Endothelial cell of umbilical vein (primary cell): ENCODE measurements around the gene CUBN. TPM values are rescaled to one million over a fixed set of nuclear protein-coding genes. Genes with fewer than 3 reads are reported as not detected.

Source experiments
- BruUV-seq: library from RNA; stranded (reverse); fragments of 400-500 nt; replicated peaks from 2 replicates; lab custom pipeline; 2021; lab: Mats Ljungman, UMichigan
- CTCF ChIA-PET: fragments of 300-600, 350-600 bp; sonication (Branson Sonifier 250); formaldehyde crosslinking; loops from one replicate; lab custom pipeline; 2021; ENCODE audit warnings: antibody characterized with exemption, inconsistent platforms; lab: Charles Lee
- POLR2A ChIA-PET: fragments of 300-600, 350-600 bp; sonication (Branson Sonifier 250); formaldehyde crosslinking; loops from one replicate; lab custom pipeline; 2021; ENCODE audit warnings: antibody characterized with exemption, inconsistent platforms; lab: Charles Lee
- DNase-seq: peaks from one replicate; pipeline ENCODE4 v3.0.0-alpha.2; 2011; ENCODE audit warnings: low read depth, low spot score
- FAIRE-seq: peaks from 2 replicates; lab custom pipeline; 2011; peaks lifted over from hg19 to GRCh38; lab: Jason Lieb, UNC
- H2AFZ ChIP-seq: 2 replicates; pipeline ENCODE4 v1.6.0; 2012; ENCODE audit warnings: low read depth, low read length, control low read depth, inconsistent platforms
- H3K27ac ChIP-seq: 2 replicates; pipeline ENCODE4 v1.5.1; 2011; ENCODE audit warnings: low read depth, mild to moderate bottlenecking, control low read depth, low read length, moderate library complexity; ENCODE audit not compliant: insufficient read depth
- H3K27me3 ChIP-seq, 2 experiments: 2 replicates each; pipeline versions ENCODE4 v1.6.0 to v1.6.1; 2011; ENCODE audit warnings: low read length in 2 of 2, mixed read lengths in 1 of 2; ENCODE audit not compliant: control insufficient read depth in 2 of 2, insufficient read depth in 2 of 2
- H3K36me3 ChIP-seq, 2 experiments: 2 replicates in 1 of 2; 3 replicates in 1 of 2; pipeline ENCODE4 v1.5.1; 2011; ENCODE audit warnings: low read length in 2 of 2, mild to moderate bottlenecking in 1 of 2, moderate library complexity in 1 of 2; ENCODE audit not compliant: control insufficient read depth in 2 of 2, insufficient read depth in 2 of 2; ENCODE audit errors: extremely low read depth in 1 of 2
- H3K4me1 ChIP-seq: 3 replicates; pipeline ENCODE4 v1.5.1; 2011; ENCODE audit warnings: mild to moderate bottlenecking, low read length; ENCODE audit not compliant: control insufficient read depth, insufficient read depth; ENCODE audit errors: extremely low read depth
- H3K4me2 ChIP-seq: 2 replicates; pipeline ENCODE4 v1.6.1; 2011; ENCODE audit warnings: low read length, control low read depth, mixed read lengths; ENCODE audit not compliant: insufficient read depth
- H3K4me3 ChIP-seq, 3 experiments: fragments of 200-600 bp in 1 of 3; sonication (generic), shearing (Covaris generic) in 1 of 3; replicated peaks in 1 of 3; 2 replicates each; pipeline ENCODE4 v1.5.1; 2011 to 2016; ENCODE audit warnings: control low read depth in 3 of 3, low read length in 3 of 3, mild to moderate bottlenecking in 2 of 3, inconsistent platforms in 1 of 3, low read depth in 1 of 3, moderate library complexity in 1 of 3; ENCODE audit not compliant: insufficient read depth in 1 of 3
- H3K79me2 ChIP-seq: 2 replicates; pipeline ENCODE4 v1.6.0; 2012; ENCODE audit warnings: low read length, inconsistent platforms; ENCODE audit not compliant: control insufficient read depth, insufficient read depth
- H3K9ac ChIP-seq: replicated peaks from 2 replicates; pipeline ENCODE3; 2011; ENCODE audit warnings: low read length, control low read depth; ENCODE audit not compliant: insufficient read depth; ENCODE audit errors: extremely low read depth
- H3K9me1 ChIP-seq: replicated peaks from 3 replicates; pipeline ENCODE4 v1.6.0; 2011; ENCODE audit warnings: mild to moderate bottlenecking, low read length; ENCODE audit not compliant: control insufficient read depth, insufficient read depth; ENCODE audit errors: extremely low read depth
- H3K9me3 ChIP-seq: replicated peaks from 2 replicates; pipeline ENCODE4 v1.5.1; 2012; ENCODE audit warnings: low read length, inconsistent platforms; ENCODE audit not compliant: control insufficient read depth, insufficient read depth
- H4K20me1 ChIP-seq: replicated peaks from 2 replicates; pipeline ENCODE3; 2011; ENCODE audit warnings: mild to moderate bottlenecking, low read length; ENCODE audit not compliant: control insufficient read depth, insufficient read depth; ENCODE audit errors: extremely low read depth
- EZH2 ChIP-seq: IDR thresholded peaks from 2 replicates; pipeline ENCODE4 v1.6.1; 2012; ENCODE audit warnings: borderline replicate concordance, low read depth, mild to moderate bottlenecking, moderate library complexity, low read length, inconsistent platforms; ENCODE audit not compliant: severe bottlenecking
- JUN ChIP-seq: IDR thresholded peaks from 2 replicates; pipeline ENCODE4 v1.6.1; 2011; ENCODE audit warnings: borderline replicate concordance, low read depth; ENCODE audit not compliant: insufficient read length, insufficient read depth
- POLR2A ChIP-seq: IDR thresholded peaks from 2 replicates; pipeline ENCODE4 v1.6.1; 2012; ENCODE audit warnings: low read depth, mild to moderate bottlenecking, control low read depth, low read length
- POLR2AphosphoS5 ChIP-seq: IDR thresholded peaks from 2 replicates; pipeline ENCODE4 v1.6.1; 2012; ENCODE audit warnings: low read depth, mild to moderate bottlenecking, control low read depth, low read length, moderate library complexity; ENCODE audit not compliant: insufficient read depth
- dilution Hi-C: fragments of 300-500 bp; cut with MboI; formaldehyde crosslinking; loops from one replicate; pipeline ENCODE4 v1.15.0; 2019; ENCODE audit warnings: low sequenced_read_pairs; ENCODE audit not compliant: extremely low pct_ligation_motif_present
- intact Hi-C: fragments of 100-400 bp; cut with micrococcal nuclease; formaldehyde crosslinking; loops from one replicate; pipeline ENCODE4 v1.10.0; 2022
- polyA plus RNA-seq, 4 experiments: library from polyadenylated mRNA; depleted of rRNA in 3 of 4; stranded (reverse) in 3 of 4; unstranded in 1 of 4; fragments of >200 nt; gene quantifications; 2 replicates each; pipeline versions ENCODE4 v1.2.1 to v1.2.3, GENCODE V29; 2011 to 2012; ENCODE audit warnings: missing spikeins in 1 of 4
- total RNA-seq: library from RNA; stranded (reverse); gene quantifications from 2 replicates; pipeline ENCODE4 v1.2.3, GENCODE V29; 2021
- TF ChIP-seq, protein P1 (sequence below), 2 donors: IDR thresholded peaks; 1 replicate in 1 of 2; 2 replicates in 1 of 2; pipeline ENCODE4 v1.5.1; 2011; ENCODE audit warnings: low read length in 2 of 2, mild to moderate bottlenecking in 2 of 2, moderate library complexity in 2 of 2, control low read depth in 1 of 2, inconsistent platforms in 1 of 2, low read depth in 1 of 2; ENCODE audit not compliant: insufficient read depth in 1 of 2; ENCODE audit errors: extremely low read depth in 1 of 2
- TF ChIP-seq, protein P2 (sequence below): IDR thresholded peaks from 2 replicates; pipeline ENCODE4 v1.6.1; 2011; ENCODE audit not compliant: insufficient read depth, insufficient read length

The CUBN gene
- total and polyA plus RNA-seq, 2 donors (not counting 3 experiments of a cell fraction or from before 2014, with no cell fraction given), result 2.7 to 4.6 TPM

DNA sequence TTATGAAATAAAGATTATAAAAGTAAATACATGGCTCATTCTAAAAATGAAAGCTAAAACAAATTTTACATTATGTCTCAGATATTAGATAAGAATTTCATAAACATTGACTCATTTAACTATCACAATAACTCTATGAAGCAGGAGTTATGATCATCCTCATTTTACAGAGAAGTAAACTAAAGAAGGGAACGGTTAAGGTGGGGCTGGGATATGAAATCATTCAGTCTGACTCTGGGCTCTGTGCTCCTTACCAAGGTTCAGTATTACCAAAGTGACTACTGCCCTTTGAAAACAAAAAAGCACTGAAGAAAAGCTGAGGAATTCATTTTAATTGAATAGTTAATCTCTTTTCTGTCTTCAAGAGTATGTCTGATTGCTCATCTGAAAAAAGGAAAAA is 22.1 kb upstream of the CUBN start:
- FAIRE-seq (no peak), DNase-seq (no peak)
- no peak overlapping the region for H2AFZ ChIP-seq
- no peak overlapping the region for H3K27ac ChIP-seq
- no peak overlapping the region for H3K4me2 ChIP-seq
- H3K9me3 ChIP-seq, result no peaks in the 10 kb centered on the region
- H3K79me2 ChIP-seq, result no peaks in the 10 kb centered on the region
- ChIA-PET POLR2A (no interaction called here), CTCF (interaction anchor here (0.8 to 1.4 kb wide), 3 partner anchors 16 to 37 kb away, joined by 3 to 4 read pairs (median 3); no protein-coding TSS in a partner anchor)
- H3K9ac ChIP-seq, result no peak overlapping the region
- no peaks in the 10 kb centered on the region for H3K36me3 ChIP-seq
- H3K4me1 ChIP-seq, result no peaks in the 10 kb centered on the region
- no TSS peak for BruUV-seq
- H4K20me1 ChIP-seq, result no peaks in the 10 kb centered on the region
- H3K9me1 ChIP-seq, result no peaks in the 10 kb centered on the region
- no peak overlapping the region for H3K4me3 ChIP-seq
- dilution Hi-C loops (no loop called here), intact Hi-C loops (no loop called here)
- H3K27me3 ChIP-seq, result no peaks in the 10 kb centered on the region
- TF ChIP-seq JUN (no peak), EZH2 (no peak), POLR2AphosphoS5 (no peak), POLR2A (no peak)
- TF ChIP-seq, protein P1, sequence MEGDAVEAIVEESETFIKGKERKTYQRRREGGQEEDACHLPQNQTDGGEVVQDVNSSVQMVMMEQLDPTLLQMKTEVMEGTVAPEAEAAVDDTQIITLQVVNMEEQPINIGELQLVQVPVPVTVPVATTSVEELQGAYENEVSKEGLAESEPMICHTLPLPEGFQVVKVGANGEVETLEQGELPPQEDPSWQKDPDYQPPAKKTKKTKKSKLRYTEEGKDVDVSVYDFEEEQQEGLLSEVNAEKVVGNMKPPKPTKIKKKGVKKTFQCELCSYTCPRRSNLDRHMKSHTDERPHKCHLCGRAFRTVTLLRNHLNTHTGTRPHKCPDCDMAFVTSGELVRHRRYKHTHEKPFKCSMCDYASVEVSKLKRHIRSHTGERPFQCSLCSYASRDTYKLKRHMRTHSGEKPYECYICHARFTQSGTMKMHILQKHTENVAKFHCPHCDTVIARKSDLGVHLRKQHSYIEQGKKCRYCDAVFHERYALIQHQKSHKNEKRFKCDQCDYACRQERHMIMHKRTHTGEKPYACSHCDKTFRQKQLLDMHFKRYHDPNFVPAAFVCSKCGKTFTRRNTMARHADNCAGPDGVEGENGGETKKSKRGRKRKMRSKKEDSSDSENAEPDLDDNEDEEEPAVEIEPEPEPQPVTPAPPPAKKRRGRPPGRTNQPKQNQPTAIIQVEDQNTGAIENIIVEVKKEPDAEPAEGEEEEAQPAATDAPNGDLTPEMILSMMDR (IDR thresholded peaks at IDR 0.05; ENCODE audit: extremely low read depth in 1 of 2, insufficient read depth in 1 of 2, low read depth in 1 of 2, low read length in 2 of 2), result no peak
- TF ChIP-seq, protein P2, sequence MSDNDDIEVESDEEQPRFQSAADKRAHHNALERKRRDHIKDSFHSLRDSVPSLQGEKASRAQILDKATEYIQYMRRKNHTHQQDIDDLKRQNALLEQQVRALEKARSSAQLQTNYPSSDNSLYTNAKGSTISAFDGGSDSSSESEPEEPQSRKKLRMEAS, result no peak
